CD14-positive monocyte (primary cell): ENCODE results near the gene TBC1D22A. TPM values are rescaled to one million over a fixed set of nuclear protein-coding genes. Genes with fewer than 3 reads are reported as not detected.

ENCODE experiments used
- DNase-seq, 3 donors: peaks; one replicate each; pipeline ENCODE4 v3.0.0-alpha.2; 2011 to 2022
- H2AFZ ChIP-seq: 2 replicates; pipeline ENCODE4 v1.6.0; 2012; ENCODE audit warnings: mild to moderate bottlenecking, low read depth, low read length, inconsistent platforms; ENCODE audit not compliant: insufficient read depth, poor library complexity, severe bottlenecking
- H3K27ac ChIP-seq, 2 donors: 1 replicate in 1 of 2; 2 replicates in 1 of 2; pipeline ENCODE4 v1.5.1; 2012 to 2013; ENCODE audit warnings: low read length in 2 of 2, control low read depth in 1 of 2, inconsistent platforms in 1 of 2, low read depth in 1 of 2, mild to moderate bottlenecking in 1 of 2
- H3K27me3 ChIP-seq, 2 donors: one replicate each; pipeline versions ENCODE4 v1.6.0 to v1.6.1; 2011 to 2013; ENCODE audit warnings: low read length in 2 of 2; ENCODE audit not compliant: control insufficient read depth in 2 of 2, insufficient read depth in 2 of 2
- H3K36me3 ChIP-seq, 2 donors: replicated peaks in 1 of 2; 1 replicate in 1 of 2; 2 replicates in 1 of 2; pipeline versions ENCODE4 v1.5.1 to v1.6.1; 2012 to 2013; ENCODE audit warnings: low read length in 2 of 2, control low read depth in 1 of 2, inconsistent platforms in 1 of 2, mild to moderate bottlenecking in 1 of 2; ENCODE audit not compliant: insufficient read depth in 2 of 2, control insufficient read depth in 1 of 2
- H3K4me1 ChIP-seq, 2 donors: 1 replicate in 1 of 2; 2 replicates in 1 of 2; pipeline versions ENCODE4 v1.5.1 to v1.6.1; 2012 to 2013; ENCODE audit warnings: low read length in 2 of 2, control low read depth in 1 of 2, inconsistent platforms in 1 of 2, mild to moderate bottlenecking in 1 of 2, moderate library complexity in 1 of 2; ENCODE audit not compliant: insufficient read depth in 2 of 2, control insufficient read depth in 1 of 2
- H3K4me2 ChIP-seq: replicated peaks from 2 replicates; pipeline ENCODE3; 2012; ENCODE audit warnings: low read length, moderate library complexity, mild to moderate bottlenecking; ENCODE audit not compliant: poor library complexity, severe bottlenecking; ENCODE audit errors: extremely low read depth
- H3K4me3 ChIP-seq, 3 experiments: fragments of 200-600 bp in 1 of 3; sonication (generic) in 1 of 3; replicated peaks in 1 of 3; 1 replicate in 2 of 3; 2 replicates in 1 of 3; pipeline ENCODE4 v1.5.1; 2011 to 2013; ENCODE audit warnings: low read length in 3 of 3, mild to moderate bottlenecking in 3 of 3, control low read depth in 2 of 3, low read depth in 2 of 3, inconsistent platforms in 1 of 3, moderate library complexity in 1 of 3
- H3K79me2 ChIP-seq: 2 replicates; pipeline ENCODE4 v1.6.0; 2012; ENCODE audit warnings: mild to moderate bottlenecking, control low read depth, inconsistent platforms, low read length, moderate library complexity; ENCODE audit not compliant: insufficient read depth
- H3K9ac ChIP-seq: 2 replicates; pipeline ENCODE4 v1.6.0; 2017; ENCODE audit warnings: low read length, mild to moderate bottlenecking; ENCODE audit not compliant: insufficient read depth, poor library complexity, severe bottlenecking
- H3K9me3 ChIP-seq, 2 donors: replicated peaks in 1 of 2; 1 replicate in 1 of 2; 2 replicates in 1 of 2; pipeline versions ENCODE4 v1.5.1 to v1.6.1; 2012 to 2013; ENCODE audit warnings: low read length in 2 of 2, control low read depth in 1 of 2; ENCODE audit not compliant: control insufficient read depth in 1 of 2, insufficient read depth in 1 of 2
- H4K20me1 ChIP-seq: 2 replicates; pipeline ENCODE4 v1.6.0; 2012; ENCODE audit warnings: mild to moderate bottlenecking, low read length, control low read depth, moderate library complexity; ENCODE audit not compliant: insufficient read depth
- H3K27ac Mint-ChIP-seq, 7 donors: one replicate each; pipeline ENCODE4 v1.8.0; 2020; ENCODE audit warnings: mild to moderate bottlenecking in 7 of 7, mixed read lengths in 7 of 7, moderate library complexity in 6 of 7, inconsistent platforms in 2 of 7
- H3K27me3 Mint-ChIP-seq, 3 donors: one replicate each; pipeline ENCODE4 v1.8.0; 2021 to 2022; ENCODE audit warnings: low read depth in 3 of 3, mild to moderate bottlenecking in 3 of 3, mixed read lengths in 3 of 3, moderate library complexity in 3 of 3, inconsistent platforms in 1 of 3
- H3K36me3 Mint-ChIP-seq, 2 donors: one replicate each; pipeline ENCODE4 v1.8.0; 2020; ENCODE audit warnings: mixed read lengths in 2 of 2, inconsistent platforms in 1 of 2, mild to moderate bottlenecking in 1 of 2
- H3K4me1 Mint-ChIP-seq: one replicate; pipeline ENCODE4 v1.8.0; 2020; ENCODE audit warnings: mild to moderate bottlenecking, mixed read lengths
- H3K4me3 Mint-ChIP-seq, 2 donors: one replicate each; pipeline ENCODE4 v1.8.0; 2020; ENCODE audit warnings: mild to moderate bottlenecking in 2 of 2, mixed read lengths in 2 of 2, moderate library complexity in 1 of 2
- H3K9me3 Mint-ChIP-seq, 7 donors: one replicate each; pipeline ENCODE4 v1.8.0; 2020 to 2022; ENCODE audit warnings: mixed read lengths in 7 of 7, mild to moderate bottlenecking in 6 of 7, moderate library complexity in 6 of 7, inconsistent platforms in 2 of 7
- CTCF ChIP-seq: fragments of 200-600 bp; IDR thresholded peaks from one replicate; pipeline ENCODE4 v1.8.0; 2022; ENCODE audit warnings: antibody characterized with exemption, mild to moderate bottlenecking
- WGBS: methylation state at CpG from one replicate; pipeline ENCODE4 v1.1.5; 2013; ENCODE audit warnings: missing lambda C conversion rate; ENCODE audit not compliant: insufficient coverage; 5-methylcytosine and 5-hydroxymethylcytosine counted together
- intact Hi-C, 2 donors: fragments of 100-400 bp; cut with micrococcal nuclease; formaldehyde crosslinking; loops; one replicate each; pipeline versions ENCODE4 v1.15.0 to v1.15.1; 2023
- polyA plus RNA-seq, 3 donors: library from polyadenylated mRNA; depleted of rRNA in 1 of 3; unstranded in 2 of 3; stranded (reverse) in 1 of 3; fragments of 300-500 nt in 2 of 3; fragments of >200 nt in 1 of 3; fragmentation: Illumina TruSeq in 2 of 3; gene quantifications; 1 replicate in 2 of 3; 2 replicates in 1 of 3; pipeline ENCODE4 v1.2.3, GENCODE V29; 2012 to 2021

Gene TBC1D22A
- polyA plus RNA-seq, 3 donors: 25.9 to 36.2 (median 29.5) TPM

GRCh38 chr22:46719921-46720320, 42.5 kb upstream of the TBC1D22A start:
- H3K36me3 Mint-ChIP-seq: peaks cover 73 to 92% of the 10 kb centered on the region in 2 donors

GRCh38 chr22:46721501-46722085, 40.9 kb upstream of the TBC1D22A start:
- intact Hi-C loops: no loop called here
- 97% methylated on average over 16 of the region's 16 CpGs for WGBS
- Histone ChIP-seq H3K27me3 (no peaks in the 10 kb centered on the region), H3K4me1 (no peaks in the 10 kb centered on the region), H3K27ac (peak overlapping the region in 1 of 2 donors; percentile 8), H2AFZ (no peak overlapping the region), H3K4me2 (no peak overlapping the region), H3K36me3 (peaks cover 65 to 92% of the 10 kb centered on the region in 2 donors), H4K20me1 (peaks cover 92% of the 10 kb centered on the region), H3K4me3 (no peak overlapping the region), H3K9ac (no peak overlapping the region), H3K9me3 (no peaks in the 10 kb centered on the region), H3K79me2 (peaks cover 58% of the 10 kb centered on the region)
- DNase-seq: no peak
- H3K9me3 Mint-ChIP-seq: no peaks in the 10 kb centered on the region
- H3K27ac Mint-ChIP-seq: peak overlapping the region in 4 of 7 donors; percentile 17 to 85 (median 46)
- TF ChIP-seq CTCF: no peak
- H3K27me3 Mint-ChIP-seq: no peaks in the 10 kb centered on the region
- H3K36me3 Mint-ChIP-seq: peaks cover 75 to 93% of the 10 kb centered on the region in 2 donors
- H3K4me3 Mint-ChIP-seq: no peak overlapping the region
- peaks cover 3% of the 10 kb centered on the region for H3K4me1 Mint-ChIP-seq

More at GRCh38 chr22:46719921-46720320, 42.5 kb upstream of the TBC1D22A start:
- Mint-ChIP-seq H3K4me1 (peaks cover under 1% of the 10 kb centered on the region), H3K27me3 (no peaks in the 10 kb centered on the region), H3K9me3 (no peaks in the 10 kb centered on the region), H3K4me3 (no peak overlapping the region), H3K27ac (peak overlapping the region in 2 of 7 donors; percentile 2 to 17)
- intact Hi-C loops: no loop called here
- peaks cover 63 to 91% of the 10 kb centered on the region in 2 donors for H3K36me3 ChIP-seq
- H2AFZ ChIP-seq: no peak overlapping the region
- no peaks in the 10 kb centered on the region for H3K27me3 ChIP-seq
- H3K4me3 ChIP-seq: no peak overlapping the region
- H3K9me3 ChIP-seq: no peaks in the 10 kb centered on the region
- no peak overlapping the region for H3K9ac ChIP-seq
- peaks cover 91% of the 10 kb centered on the region for H4K20me1 ChIP-seq
- no peak for TF ChIP-seq CTCF
- DNase-seq: no peak
- peaks cover 44% of the 10 kb centered on the region for H3K79me2 ChIP-seq
- no peaks in the 10 kb centered on the region for H3K4me1 ChIP-seq
- no peak overlapping the region for H3K4me2 ChIP-seq
- H3K27ac ChIP-seq: no peak overlapping the region
- WGBS: 93% methylated on average over 11 of the region's 11 CpGs
